Activated T-helper 1 cell treated with Interleukin-2 at 50 U/mL for 16 hours (primary cell): ENCODE data around the gene NAP1L1.

Experiments
- DNase-seq: peaks from one replicate; pipeline ENCODE4 v3.0.0-alpha.2; 2020; ENCODE audit warnings: low read depth

NAP1L1 gene, protein sequence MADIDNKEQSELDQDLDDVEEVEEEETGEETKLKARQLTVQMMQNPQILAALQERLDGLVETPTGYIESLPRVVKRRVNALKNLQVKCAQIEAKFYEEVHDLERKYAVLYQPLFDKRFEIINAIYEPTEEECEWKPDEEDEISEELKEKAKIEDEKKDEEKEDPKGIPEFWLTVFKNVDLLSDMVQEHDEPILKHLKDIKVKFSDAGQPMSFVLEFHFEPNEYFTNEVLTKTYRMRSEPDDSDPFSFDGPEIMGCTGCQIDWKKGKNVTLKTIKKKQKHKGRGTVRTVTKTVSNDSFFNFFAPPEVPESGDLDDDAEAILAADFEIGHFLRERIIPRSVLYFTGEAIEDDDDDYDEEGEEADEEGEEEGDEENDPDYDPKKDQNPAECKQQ

DNA sequence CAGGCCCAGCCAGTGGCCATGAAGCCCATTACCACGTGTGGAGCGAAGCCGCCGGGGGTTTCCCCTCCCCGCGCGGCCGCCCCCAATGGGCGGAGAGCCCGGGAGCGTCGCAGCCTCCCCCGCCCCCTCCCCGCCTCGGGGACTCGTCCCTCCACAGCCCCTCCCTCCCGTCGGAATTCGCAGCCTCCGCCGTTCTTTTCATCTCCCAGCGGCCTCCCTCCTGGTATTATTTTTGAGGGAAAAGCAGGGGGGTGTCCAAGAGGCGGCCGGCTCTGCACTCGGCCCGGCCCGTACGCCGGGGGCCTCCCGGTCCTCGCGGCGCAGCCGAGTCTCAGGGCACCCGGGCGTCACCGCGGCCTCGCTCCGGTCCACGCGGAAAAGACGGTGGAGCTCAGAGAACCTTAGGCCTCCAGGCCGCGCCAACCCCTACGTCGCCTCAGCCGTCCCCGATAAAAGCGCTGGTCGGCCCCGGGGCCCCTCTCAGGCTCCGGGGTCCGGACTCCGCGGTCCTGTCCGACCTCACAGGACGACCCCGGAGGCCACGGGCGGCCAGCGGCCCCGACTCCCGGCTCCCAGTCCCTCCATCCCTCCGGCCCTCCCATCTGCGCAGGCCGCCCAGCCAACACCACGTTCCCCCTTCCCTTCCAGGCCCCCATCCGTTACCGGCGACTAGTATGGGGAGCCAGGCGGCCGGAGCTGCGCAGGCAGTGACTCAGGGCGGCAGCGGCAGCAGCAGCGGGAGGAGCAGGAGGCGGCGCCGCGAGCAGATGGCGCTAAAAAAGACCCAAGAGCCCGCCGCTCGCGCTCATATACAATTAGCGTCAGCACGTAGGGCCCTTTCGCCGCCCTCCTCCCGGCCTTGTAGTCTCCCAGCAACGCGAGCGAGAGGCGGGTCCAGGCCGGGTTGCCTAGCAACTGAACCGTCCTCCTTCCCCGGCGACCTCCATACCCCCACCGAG, at the start of gene NAP1L1:
NAP1L1 (minus strand) TSS at position 782 of the 959 bp plus-strand sequence. CDS start 10,466 bp downstream, outside the sequence.
- peak; percentile 91 for DNase-seq

DNA sequence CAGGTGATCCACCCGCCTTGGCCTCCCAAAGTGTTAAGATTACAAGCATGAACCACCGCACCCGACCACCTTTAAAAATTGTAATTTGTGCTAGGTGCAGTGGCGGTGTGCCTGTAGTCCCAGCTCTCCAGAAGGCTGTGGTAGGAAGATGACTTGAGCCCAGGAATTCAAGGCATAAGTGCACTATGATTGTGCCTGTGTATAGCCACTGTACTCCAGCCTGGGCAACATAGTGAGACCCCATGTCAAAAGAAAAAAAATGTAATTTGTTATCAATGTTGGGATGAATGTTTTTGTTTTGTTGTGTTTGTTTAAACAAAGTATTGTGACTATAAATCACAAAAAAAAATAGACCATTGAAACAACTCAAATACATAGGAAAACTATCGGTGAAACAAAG, 43.1 kb upstream of the NAP1L1 start:
- DNase-seq = no peak

DNA sequence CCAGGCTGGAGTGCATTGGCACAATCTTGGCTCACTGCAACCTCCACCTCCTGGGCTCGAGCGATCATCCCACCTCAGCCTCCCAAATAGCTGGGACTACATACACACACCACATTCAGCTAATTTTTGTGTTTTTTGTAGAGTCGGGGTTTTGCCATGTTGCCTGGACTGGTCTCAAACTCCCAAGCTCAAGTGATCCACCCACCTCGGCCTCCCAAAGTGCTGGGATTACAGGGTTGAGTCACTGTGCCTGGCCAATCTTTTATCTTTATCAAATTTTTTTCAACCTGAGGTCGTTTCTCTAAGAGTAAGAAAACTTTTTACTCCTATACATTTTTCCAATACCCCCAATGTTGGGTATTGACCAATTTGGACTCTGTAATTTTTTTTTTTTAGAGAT, 40.0 kb upstream of the NAP1L1 start:
- no peak for DNase-seq

DNA sequence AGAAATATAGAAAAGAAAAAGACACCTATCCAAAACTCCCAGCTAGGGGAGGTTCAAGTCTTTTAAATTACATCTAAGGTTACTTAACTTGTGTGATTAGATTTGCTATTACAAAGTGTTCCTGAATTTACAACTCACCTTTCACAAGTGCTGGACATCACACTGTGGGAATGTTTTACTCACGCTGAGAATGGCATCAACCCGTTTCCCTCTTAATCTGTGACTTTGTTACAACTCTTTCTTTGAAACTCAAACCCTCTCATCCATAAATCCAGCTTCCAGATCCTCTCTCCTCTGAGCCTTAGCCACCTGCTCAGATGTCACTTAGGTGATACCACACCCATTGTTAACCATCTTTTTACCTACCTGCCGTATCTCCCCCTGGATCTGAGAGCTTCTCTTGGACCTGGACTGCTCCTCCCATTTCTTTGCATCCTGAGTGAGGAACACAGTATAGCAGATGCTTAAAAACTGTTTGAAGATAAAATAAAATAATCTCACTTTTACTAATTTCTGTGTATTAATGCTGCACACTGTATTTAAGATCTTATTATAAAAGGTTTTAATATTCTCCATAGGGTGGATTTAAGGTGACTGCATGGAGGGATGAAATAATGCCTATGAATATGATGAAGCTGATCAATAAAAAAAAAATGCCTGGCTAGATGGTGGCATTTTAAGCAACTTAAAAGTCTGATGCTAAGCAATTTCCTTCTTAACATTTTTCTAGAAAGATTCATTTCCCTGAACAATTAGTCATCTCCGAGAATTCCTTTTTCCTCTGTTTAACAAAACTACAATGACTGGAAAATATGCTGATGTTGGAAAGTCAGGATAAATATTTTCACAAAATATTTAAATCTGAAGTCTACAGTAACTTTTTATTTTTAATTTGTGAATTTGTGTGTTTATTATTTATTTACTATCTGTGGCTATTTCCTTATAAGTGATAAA, 39.1 kb upstream of the NAP1L1 start:
- no peak for DNase-seq

DNA sequence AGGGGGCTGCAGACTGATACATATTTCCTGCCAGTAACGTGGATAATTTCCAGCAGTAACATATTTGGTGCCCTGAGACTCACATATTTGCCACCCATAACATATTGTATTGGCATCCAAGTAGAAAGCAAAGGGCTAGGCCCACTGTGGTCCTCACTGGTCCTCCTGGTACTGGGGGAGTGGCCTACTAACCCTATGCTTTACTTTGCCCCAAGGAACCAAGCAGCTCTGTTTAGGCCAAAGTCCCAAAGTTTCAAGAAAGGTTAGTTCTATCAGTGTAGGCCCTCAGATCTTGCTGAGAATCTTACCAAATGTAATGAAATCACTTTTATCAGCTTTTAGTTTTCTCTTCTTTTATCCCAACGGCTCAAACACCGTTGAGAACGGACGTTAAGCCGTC, 35.4 kb upstream of the NAP1L1 start:
- no peak for DNase-seq

DNA sequence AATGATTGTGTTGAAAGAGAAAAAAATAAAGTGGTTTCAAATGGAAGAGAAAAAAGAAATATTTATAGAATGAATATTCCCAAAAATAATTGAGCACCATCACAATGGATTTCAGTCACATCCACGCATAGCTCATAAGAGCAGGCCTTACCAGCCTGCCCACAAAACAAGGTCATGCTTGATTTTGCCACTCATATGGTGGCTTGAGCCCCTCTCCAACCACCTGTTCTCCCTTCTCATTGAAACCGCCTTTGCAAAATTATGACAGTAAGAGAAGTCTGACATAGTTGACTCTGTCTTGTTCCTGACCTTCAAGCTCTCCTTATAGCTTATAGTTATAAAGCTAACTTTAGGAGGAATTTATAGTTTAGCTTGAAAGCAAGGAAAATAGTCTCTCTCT, 33.3 kb upstream of the NAP1L1 start:
- no peak for DNase-seq

DNA sequence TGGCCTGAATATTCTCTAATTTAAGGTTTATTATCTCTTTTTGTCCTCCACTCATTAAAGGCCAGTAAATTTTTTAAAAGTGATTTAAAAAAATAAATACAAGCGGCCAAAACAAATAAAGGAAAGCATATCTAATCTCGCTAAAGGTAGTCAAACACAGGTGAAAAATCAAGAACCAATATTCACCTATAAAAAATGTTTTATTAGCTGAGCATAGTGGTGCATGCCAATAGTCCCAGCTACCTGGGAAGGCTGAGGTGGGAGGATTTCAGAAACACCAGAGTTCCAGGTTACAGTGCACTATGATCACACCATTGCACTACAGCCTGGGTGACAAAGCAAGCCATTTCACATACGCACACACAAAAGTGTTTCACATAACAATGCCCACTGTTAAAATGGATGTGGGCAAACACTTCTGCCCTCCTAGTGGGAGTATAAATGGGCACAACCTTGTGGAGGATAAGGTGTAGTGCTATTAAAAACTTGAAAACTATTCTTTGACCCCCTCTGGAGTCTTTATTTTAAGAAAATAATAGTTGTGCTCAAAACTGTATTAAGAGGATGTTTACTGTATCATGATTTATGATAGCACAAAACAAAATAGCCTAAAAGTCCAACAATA, 32.7 kb upstream of the NAP1L1 start:
- no peak for DNase-seq

DNA sequence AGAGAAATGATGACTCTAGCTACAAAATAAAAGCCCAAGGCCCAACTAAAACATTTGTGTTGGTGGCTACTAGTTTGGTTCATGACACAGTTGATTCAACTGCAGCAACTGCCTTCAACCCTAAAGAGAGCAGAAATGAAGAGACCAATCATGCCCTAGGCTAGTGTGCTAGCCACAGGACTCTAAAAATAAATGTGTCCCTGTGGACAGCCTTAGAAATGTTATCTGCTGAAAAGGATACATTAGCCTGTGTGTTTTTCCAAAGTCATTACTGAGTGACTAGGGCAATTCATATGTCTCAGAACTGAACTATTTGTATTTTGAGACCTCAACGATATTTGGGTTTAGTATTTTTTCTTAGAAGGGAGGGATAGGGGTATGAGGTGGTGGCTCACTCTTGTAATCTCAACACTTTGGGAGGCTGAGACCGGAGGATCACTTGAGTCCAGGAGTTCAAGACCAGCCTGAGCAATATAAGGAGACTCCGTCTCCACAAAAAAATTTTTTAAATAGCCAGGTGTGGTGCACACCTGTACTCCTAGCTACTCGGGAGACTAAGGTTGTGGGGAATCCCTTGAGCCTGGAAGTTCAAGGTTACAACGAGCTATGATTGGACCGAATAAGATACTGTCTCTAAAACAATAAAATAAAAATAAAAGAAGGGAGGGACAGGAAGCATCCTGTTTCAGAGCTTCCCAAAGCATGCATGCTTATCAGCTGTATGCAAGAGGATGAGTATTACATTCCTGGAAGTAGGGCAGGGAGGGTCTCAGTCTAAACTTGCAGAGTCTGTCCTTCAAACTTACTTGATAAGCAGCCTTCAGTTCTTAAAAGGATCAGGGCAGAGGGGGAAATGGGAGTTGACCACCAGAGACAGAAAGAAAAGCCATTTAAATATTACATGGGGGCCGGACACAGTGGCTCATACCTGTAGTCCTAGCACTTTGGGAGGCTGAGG, 29.6 kb upstream of the NAP1L1 start:
- no peak for DNase-seq

DNA sequence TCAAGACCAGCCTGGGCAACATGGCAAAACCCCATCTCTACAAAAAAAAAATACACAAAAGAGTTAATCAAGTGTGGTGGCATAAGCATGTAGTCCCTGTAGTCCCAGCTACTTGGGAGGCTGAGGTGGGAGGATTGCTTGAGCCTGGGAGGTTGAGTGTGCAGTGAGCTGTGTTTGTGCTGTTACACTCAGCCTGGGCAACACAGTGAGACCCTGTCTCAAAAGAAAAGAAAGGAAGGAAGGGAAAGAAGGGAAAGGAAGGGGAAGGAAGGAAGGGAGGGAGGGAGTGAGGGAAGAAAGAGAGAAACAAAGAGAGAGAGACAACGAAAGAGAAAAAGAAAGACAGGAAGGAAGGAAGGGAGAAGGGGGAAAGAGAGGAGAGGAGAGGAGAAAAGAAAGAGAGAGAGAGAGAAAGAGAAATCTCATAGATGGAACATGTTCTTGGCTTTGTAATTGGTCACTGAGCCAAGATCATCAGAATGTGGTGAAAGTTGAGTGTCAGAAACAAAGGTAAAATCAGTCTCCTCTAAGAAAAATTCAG, 26.8 kb upstream of the NAP1L1 start:
- no peak for DNase-seq

DNA sequence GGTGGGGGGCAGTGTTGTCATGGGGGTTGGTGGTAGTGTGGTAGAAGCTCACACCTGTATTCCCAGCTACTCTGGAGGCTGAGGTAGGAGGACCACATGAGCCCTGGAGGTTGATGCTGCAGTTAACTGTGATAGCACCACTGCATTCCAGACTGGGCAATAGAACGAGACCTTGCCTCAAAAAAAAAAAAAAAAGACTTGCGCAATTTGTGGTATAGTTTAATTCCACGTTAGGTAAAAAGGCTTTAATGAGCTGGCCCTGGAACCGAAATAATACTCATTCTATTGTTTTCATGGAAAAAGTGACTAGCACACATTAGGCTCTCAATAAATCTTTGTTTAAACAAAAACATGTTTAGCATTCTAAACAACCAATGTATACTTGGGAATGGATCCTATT, 25.4 kb upstream of the NAP1L1 start:
- DNase-seq = no peak

DNA sequence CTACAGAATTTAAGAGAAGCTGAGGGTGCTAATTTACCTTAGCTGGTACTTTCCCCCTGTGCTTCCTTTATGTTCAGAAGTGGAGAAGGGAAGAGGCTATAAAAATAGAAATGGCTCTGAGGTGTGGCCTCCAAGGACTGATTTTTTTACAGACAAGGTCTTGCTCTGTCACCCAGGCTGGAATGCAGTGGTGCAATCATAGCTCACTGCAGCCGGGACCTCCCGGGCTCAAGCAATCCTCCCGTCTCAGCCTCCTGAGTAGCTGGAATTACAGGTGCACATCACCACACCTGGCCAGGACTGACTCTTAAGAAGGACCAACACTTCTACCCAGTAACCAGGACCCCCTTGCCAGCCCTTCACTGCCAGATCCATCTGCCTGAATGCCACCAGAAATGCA, 23.9 kb upstream of the NAP1L1 start:
- DNase-seq = no peak

DNA sequence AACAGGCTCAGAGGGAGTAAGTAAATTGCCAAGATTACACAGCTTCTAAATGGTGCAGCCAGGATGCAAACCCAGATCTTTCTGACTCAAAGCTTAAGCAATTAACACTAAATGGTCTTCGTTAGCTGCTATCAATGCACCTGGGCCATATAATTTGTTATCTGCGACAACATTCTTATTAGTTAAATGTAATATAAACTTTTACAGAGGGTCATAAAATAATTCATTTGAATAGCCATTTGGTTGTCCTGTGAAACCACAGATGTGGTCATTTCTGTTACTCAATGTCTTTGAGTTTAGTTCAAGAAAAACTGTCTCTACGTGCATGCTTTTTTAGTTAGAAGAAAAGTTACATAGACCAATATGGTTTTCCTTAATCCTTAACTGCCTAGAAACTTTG, 22.1 kb upstream of the NAP1L1 start:
- DNase-seq = no peak

DNA sequence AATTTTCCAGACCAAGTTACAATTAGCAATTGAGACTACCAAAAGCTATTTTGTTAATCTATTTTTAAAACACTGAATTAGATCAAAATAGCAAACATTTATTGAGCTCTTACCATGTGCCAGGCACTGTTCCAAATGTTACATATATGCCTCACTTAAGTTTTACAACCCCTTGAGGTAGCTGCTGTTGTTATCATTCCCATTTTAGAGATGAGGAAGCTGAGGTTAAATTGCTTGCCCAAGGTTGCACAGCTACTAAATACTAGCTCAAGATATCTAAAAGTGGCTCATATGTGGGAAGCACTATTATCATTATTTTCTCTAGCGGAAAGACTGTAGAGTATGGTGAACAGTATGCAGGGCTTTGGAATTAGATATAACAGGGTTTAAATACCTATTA, 19.5 kb upstream of the NAP1L1 start:
- DNase-seq = no peak

DNA sequence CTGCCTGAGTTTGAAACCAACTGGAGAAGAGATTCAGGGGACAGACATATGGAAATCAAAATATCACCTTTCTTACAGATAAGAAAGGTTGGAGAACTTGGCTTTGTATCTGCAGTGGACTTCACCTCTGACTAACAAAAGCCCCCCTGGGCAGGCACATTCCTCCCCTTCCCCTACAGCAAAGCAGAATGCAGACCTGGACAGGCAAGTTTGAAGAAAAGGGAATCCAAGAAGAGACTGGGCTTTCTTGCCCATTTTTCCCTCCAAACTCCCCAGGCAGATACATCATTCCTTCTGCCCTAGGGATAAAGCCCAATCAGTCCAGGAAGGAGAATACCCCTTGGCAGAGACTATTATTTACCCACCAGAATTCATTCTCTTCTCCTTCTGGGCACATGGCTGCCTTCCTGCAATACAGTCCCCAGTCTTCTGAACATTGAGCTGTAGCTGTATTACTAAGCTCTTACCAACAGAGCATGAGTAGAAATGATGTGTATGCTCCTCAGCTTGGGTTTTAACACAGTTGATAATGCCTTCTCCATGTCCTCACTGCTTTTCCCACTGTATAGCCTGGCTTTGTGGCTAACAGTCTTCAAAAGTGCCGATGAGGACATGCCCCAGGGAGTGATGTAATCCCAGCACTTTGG, 17.4 kb upstream of the NAP1L1 start:
- no peak for DNase-seq

DNA sequence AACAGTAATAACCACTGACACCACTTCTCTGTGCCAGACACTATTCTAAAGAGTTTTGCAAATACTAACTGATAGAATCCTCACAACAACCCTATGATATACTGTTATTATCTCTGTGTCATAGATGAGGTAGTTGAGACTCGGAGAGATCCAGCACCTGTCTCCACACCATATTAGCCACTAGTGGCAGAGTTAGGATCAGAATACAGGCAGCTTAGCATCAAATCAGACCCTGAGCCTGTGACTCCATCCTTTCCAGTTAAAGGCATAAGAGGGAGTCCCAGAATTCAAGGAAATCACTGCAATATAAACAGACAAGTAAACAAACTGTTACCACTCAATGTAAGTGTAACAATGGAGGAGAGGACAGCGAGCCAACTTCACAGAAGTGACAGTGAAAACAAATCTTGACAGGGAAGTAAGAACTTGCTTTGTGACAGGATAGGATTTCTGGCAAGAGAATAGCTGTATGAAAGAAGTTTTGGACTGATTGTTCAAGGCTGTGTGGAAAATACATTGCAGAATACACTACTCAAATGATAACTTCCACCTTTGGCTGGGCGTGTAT, 11.7 kb upstream of the NAP1L1 start:
- DNase-seq = no peak

DNA sequence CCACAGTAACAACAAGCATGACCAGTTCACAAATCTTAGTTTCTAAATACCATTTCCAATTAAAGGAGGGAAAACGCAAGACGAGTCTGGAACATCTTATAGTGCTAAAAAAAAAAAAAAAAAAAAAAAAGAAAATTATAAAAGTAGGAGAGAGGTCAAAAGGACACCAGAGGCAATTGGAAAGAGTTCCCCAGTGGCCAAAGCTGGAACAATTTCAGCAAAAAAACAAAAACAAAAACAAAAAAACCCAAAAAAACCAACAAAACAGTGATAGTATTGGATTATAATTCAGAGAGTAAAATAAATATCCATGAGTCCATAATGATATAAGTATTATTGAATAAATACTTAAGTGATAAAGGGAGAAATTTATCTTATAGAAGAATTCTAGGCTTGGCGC, 10.3 kb upstream of the NAP1L1 start:
- no peak for DNase-seq

DNA sequence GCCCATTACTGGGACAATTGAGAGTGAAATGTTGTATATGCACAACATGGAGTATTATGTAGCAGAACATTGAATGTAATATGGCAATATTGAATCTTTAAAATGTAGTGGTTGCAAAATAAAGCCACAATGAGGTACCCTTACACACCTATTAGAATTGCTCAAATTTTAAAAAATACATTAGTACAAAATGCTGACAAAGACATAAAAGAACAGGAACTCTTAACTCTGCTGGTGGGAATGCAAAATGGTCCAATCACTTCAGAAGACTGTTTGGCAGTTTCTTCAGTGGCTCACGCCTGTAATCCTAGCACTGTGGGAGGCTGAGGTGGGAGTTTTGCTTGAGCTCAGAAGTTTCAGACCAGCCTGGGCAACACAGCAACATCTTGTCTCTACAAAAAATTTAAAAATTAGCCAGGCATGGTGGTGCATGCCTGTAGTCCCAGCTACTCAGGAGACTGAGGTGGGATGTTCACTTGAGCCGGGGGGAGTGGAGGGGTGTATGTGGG, 6.8 kb upstream of the NAP1L1 start:
- DNase-seq = no peak

DNA sequence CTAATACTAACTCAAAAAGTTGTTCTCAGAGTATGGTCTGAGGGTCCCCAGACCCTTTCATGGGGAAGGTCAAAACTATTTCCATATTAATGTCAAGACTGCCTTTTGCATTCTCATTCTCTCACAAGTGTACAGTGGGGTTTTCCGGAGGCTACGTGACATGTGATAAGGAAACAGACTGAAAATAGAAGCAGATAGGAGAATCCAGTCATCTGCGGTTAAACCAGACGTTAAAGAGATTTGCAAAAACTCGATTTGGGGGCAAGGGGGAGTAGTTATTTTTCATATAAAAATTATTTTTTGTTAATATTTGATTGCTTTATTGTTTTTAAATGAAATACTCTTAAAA, 1.0 kb upstream of the NAP1L1 start:
- no peak for DNase-seq
